Cerebellar nuclear complex (tissue), 1 donor: ENCODE data around the gene ZBTB34.

Experiments used
- DNase-seq, 2 experiments: peaks; one replicate each; lab custom pipeline; 2025; lab: John Stamatoyannopoulos, UW

ZBTB34 gene

DNA sequence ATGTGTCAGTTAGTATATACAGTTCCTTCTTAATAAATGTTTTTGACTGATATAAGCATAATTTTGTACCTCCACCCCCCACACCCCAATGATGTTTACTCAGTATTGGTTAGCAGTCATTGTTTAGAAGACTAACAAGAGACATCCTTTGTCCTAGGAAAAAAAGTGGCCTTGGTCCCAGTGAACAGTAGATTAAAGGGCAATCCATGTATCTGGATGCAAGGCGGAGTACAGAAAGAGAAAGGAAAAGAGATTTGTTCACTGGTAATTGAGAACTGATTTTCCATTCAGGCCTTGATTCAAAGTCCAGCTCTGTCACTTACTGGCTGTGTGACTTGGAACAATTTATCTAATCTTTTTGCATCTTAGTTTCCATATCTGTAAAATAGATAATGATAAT is 58.8 kb downstream of the ZBTB34 start:
- DNase-seq = no peak

DNA sequence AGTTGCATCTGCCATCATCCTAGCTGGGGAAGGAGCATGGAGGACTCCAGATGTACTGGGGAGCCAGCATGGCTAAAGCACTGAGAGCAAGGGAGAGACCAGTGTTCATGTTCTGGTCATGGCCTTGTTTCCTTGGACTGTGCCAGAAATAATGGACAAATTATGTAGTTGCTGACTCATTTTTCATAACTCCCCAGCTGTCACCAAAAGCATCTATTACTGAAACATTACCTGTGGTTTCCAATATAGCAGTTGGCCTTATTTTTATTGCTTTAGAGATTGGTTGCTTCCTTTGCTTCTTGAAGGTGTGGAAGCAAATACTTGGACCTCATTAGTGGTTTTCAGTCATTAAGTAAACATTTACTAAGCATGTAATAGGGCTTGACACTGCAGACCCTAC is 65.4 kb downstream of the ZBTB34 start:
- no peak for DNase-seq

DNA sequence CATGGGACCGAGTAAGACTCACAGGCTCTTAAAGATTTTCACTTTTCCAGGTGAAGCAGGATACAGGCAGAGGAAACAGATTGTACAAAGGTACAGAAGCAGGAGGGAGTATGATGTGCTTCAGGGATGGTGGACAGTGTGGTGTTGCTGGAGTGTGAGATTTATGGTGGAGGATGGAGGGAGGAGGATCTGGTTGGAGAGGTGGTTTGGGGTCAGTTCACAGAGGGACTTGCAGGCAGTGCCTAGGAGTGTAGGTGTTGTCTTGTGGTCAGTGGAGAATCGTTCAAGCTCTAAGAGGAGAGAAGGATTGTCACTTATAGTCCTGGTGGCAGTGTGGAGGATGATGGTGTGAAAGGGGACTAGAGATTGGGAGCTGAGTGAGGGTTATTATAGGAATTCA is 65.9 kb downstream of the ZBTB34 start:
- DNase-seq = no peak

DNA sequence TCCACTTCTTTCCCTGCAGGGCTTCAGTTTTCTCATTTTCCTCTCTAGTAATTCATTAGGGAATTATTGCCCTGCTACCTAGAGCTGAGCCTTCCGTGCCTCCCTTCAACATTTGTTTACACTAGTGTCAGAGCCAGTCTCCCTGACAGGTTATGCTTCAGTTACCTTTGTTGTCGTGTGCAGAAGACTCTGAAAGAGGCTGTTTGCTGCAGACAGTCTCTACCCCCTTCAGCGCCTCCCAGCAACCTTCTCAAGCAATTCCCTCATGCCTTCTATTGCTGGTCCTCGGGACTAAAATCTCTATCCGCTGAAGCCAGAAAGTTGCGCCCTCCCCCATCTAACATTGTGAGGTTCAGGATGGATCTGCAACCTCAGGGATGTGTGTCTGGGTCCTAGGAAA is 67.0 kb downstream of the ZBTB34 start:
- no peak for DNase-seq

DNA sequence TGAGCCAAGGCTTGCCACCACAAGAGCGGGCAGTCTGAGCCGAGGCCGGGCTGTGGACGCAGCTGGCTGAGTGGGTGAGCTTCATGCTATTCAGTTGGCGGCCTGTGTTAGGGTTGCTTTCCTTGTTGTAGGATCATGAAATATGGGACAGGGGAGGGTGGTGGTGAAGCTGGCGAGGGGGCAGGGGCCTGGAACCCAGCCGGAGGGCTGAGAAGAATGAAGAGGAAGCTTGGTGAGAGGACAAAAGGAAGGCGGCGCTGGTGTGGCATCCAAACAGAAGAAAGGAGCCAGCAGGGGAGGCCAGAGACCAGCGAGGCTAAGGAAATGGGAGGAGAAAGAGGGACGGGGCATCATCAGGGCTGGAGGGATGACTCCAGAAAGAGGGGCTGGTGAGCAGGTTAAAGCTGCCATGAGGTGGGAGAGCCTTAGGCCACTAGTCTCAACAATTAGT is 72.5 kb downstream of the ZBTB34 start:
- DNase-seq = no peak

DNA sequence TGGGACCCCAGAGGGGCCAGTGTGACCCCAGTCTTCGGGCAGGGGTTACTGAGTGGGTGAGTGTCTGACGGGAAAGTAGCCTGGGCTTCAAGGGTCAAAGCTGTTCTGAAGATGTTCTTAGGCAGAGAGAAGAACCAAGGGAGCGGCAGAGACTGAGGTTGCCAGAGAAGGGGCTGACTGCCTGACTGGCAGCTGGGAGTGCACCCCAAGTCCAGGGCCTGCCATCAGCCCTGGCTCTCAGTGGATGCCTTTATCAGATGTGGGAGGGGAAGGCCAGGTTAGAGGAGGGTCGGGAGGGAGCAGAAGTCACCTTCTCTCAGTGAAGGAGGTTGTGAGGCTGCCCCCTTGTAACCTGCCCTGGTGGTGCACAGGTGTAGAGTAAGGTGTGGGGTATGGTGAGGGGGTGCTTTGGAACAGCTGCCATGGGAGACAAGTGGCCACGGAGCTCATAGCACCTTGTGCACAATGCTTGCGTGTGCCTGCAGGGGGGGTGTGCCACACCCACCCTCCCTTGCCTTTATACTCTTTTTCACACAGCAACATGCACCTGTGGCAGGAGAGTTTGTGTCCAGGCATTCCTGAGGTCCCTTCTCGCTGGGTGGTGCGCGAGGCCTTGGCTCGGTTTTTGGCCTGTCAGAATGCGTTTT is 73.0 kb downstream of the ZBTB34 start:
- no peak for DNase-seq

DNA sequence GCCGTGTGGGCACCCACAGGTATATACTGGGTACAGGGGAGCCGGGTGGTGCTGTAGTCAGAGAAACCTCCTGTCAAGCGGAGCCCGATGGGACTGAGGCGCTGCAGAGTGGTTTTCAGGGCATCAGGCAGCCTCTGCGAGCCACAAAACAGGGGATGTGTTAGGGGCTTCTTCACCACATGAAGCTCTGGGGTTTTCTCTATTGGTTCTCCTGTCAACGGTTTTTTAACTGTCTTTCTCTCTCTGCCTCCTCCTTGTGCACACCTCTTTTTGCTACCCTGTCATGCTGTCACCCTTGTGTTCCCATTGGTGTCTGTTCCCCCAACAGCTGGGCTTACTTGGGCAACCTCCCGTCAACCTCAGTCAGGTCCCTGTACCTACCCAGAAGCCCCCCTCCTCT is 74.0 kb downstream of the ZBTB34 start:
- DNase-seq = no peak
